Trophoblast cell (in vitro differentiated cells and primary cell): ENCODE data around the gene RASSF1.

ENCODE experiments used
- DNase-seq, 2 donors: peaks; one replicate each; pipeline ENCODE4 v3.0.0-alpha.2; 2016
- H2AFZ ChIP-seq: 2 replicates; pipeline ENCODE4 v1.6.1; 2013; ENCODE audit warnings: low read length, moderate library complexity, mild to moderate bottlenecking; ENCODE audit not compliant: insufficient read depth, poor library complexity
- H2AK5ac ChIP-seq: 2 replicates; pipeline ENCODE4 v1.6.1; 2013; ENCODE audit warnings: mild to moderate bottlenecking, low read length
- H2BK120ac ChIP-seq: 2 replicates; pipeline ENCODE4 v1.6.1; 2013; ENCODE audit warnings: low read length, mild to moderate bottlenecking, moderate library complexity; ENCODE audit not compliant: insufficient read depth, poor library complexity
- H2BK12ac ChIP-seq: 2 replicates; pipeline ENCODE4 v1.6.1; 2013; ENCODE audit warnings: mild to moderate bottlenecking, low read length, moderate library complexity
- H2BK5ac ChIP-seq: 2 replicates; pipeline ENCODE4 v1.6.1; 2013; ENCODE audit warnings: low read length, low read depth, moderate library complexity, mild to moderate bottlenecking; ENCODE audit not compliant: poor library complexity
- H3K14ac ChIP-seq: 2 replicates; pipeline ENCODE4 v1.6.1; 2013; ENCODE audit warnings: mild to moderate bottlenecking, low read length
- H3K18ac ChIP-seq: 2 replicates; pipeline ENCODE4 v1.6.1; 2013; ENCODE audit warnings: mild to moderate bottlenecking, low read length
- H3K23ac ChIP-seq: 2 replicates; pipeline ENCODE4 v1.6.1; 2013; ENCODE audit warnings: low read length
- H3K27ac ChIP-seq: 2 replicates; pipeline ENCODE4 v1.5.1; 2013; ENCODE audit warnings: low read depth, mild to moderate bottlenecking, inconsistent platforms, low read length, moderate library complexity
- H3K27me3 ChIP-seq: 2 replicates; pipeline ENCODE4 v1.6.1; 2013; ENCODE audit warnings: inconsistent platforms, mild to moderate bottlenecking, low read length, moderate library complexity; ENCODE audit not compliant: insufficient read depth
- H3K36me3 ChIP-seq, 2 experiments: 1 replicate in 1 of 2; 2 replicates in 1 of 2; pipeline ENCODE4 v1.6.1; 2013; ENCODE audit warnings: low read length in 2 of 2, mild to moderate bottlenecking in 2 of 2, moderate library complexity in 1 of 2; ENCODE audit not compliant: insufficient read depth in 2 of 2, control insufficient read depth in 1 of 2
- H3K4ac ChIP-seq: 2 replicates; pipeline ENCODE4 v1.6.1; 2013; ENCODE audit warnings: low read depth, mild to moderate bottlenecking, low read length, moderate library complexity
- H3K4me1 ChIP-seq, 2 experiments: 1 replicate in 1 of 2; 2 replicates in 1 of 2; pipeline ENCODE4 v1.6.1; 2013; ENCODE audit warnings: low read length in 2 of 2, mild to moderate bottlenecking in 2 of 2, moderate library complexity in 1 of 2; ENCODE audit not compliant: insufficient read depth in 2 of 2, control insufficient read depth in 1 of 2
- H3K4me2 ChIP-seq: 2 replicates; pipeline ENCODE4 v1.6.1; 2013; ENCODE audit warnings: inconsistent platforms, mild to moderate bottlenecking, low read length, moderate library complexity
- H3K4me3 ChIP-seq: 2 replicates; pipeline ENCODE4 v1.5.1; 2013; ENCODE audit warnings: mild to moderate bottlenecking, low read depth, low read length, inconsistent platforms
- H3K79me1 ChIP-seq: one replicate; pipeline ENCODE4 v1.6.1; 2013; ENCODE audit warnings: low read length
- H3K79me2 ChIP-seq: 2 replicates; pipeline ENCODE4 v1.6.1; 2013; ENCODE audit warnings: low read length, mild to moderate bottlenecking; ENCODE audit not compliant: control insufficient read depth, insufficient read depth, poor library complexity
- H3K9ac ChIP-seq: 2 replicates; pipeline ENCODE4 v1.6.1; 2013; ENCODE audit warnings: mild to moderate bottlenecking, low read length
- H3K9me3 ChIP-seq: 2 replicates; pipeline ENCODE4 v1.6.1; 2013; ENCODE audit warnings: low read depth, mild to moderate bottlenecking, control low read depth, inconsistent platforms, low read length; ENCODE audit not compliant: insufficient read depth
- H4K12ac ChIP-seq: 2 replicates; pipeline ENCODE4 v1.6.1; 2013; ENCODE audit warnings: low read depth, mild to moderate bottlenecking, low read length, moderate library complexity
- H4K8ac ChIP-seq: 2 replicates; pipeline ENCODE4 v1.6.1; 2013; ENCODE audit warnings: low read depth, mild to moderate bottlenecking, low read length, moderate library complexity
- H4K91ac ChIP-seq: one replicate; pipeline ENCODE4 v1.6.1; 2013; ENCODE audit warnings: low read depth, mild to moderate bottlenecking, low read length, moderate library complexity
- WGBS: extraction: QIAGEN DNeasy Blood & Tissue Kit; methylation state at CpG from one replicate; pipeline ENCODE4 v1.1.7; 2013; ENCODE audit warnings: missing lambda C conversion rate; ENCODE audit not compliant: insufficient read length, insufficient coverage; ENCODE audit errors: extremely low coverage; 5-methylcytosine and 5-hydroxymethylcytosine counted together

Gene RASSF1

DNA sequence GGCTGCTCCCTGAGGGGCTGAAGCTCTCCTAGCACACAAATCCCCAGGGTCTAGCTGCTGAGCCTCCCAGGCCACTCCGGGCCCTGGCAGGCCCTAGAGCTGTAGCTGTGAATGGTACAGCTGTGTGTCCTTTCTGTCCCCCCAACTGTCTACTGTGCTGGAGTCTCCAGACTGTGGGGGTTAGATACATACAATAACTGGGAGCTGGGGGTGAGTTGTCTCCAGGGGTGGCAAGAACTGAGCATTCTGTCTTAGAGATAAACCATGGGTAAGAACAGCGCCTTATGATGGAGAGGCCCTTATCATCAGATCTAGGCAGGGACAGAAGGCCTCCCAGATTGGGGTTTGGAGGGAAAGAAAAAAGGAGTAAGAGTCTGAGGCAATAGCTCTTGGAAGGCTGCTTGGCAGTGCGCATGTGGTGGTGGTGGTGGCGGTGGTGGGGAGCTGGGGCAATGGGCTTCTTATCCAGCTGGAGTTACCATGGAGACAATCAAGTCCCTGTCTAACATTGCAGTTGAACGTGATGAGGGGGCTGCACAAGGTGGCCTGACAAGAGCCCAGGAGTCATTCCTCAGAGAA is 13.6 kb upstream of the RASSF1 start:
- H3K4me1 ChIP-seq, result peaks cover 30 to 52% of the 10 kb centered on the region in 2 experiments
- H4K8ac ChIP-seq, result no peak overlapping the region
- H3K9me3 ChIP-seq, result no peaks in the 10 kb centered on the region
- no peak overlapping the region for H2BK120ac ChIP-seq
- H3K27ac ChIP-seq, result no peak overlapping the region
- H3K18ac ChIP-seq, result no peak overlapping the region
- peaks cover 16% of the 10 kb centered on the region for H3K79me2 ChIP-seq
- no peak overlapping the region for H3K9ac ChIP-seq
- peaks cover 9% of the 10 kb centered on the region for H3K79me1 ChIP-seq
- H3K4me3 ChIP-seq, result no peak overlapping the region
- H3K36me3 ChIP-seq, result peaks cover 36 to 47% of the 10 kb centered on the region in 2 experiments
- no peak overlapping the region for H3K23ac ChIP-seq
- H3K14ac ChIP-seq, result no peak overlapping the region
- no peak for DNase-seq
- H2AFZ ChIP-seq, result no peak overlapping the region
- H4K12ac ChIP-seq, result no peak overlapping the region
- H2AK5ac ChIP-seq, result no peak overlapping the region
- no peak overlapping the region for H4K91ac ChIP-seq
- no peak overlapping the region for H2BK12ac ChIP-seq
- H3K27me3 ChIP-seq, result no peaks in the 10 kb centered on the region
- no peak overlapping the region for H2BK5ac ChIP-seq
- no peak overlapping the region for H3K4ac ChIP-seq
- no peak overlapping the region for H3K4me2 ChIP-seq
- no CpG with 5 or more reads among the region's 5 CpGs for WGBS

DNA sequence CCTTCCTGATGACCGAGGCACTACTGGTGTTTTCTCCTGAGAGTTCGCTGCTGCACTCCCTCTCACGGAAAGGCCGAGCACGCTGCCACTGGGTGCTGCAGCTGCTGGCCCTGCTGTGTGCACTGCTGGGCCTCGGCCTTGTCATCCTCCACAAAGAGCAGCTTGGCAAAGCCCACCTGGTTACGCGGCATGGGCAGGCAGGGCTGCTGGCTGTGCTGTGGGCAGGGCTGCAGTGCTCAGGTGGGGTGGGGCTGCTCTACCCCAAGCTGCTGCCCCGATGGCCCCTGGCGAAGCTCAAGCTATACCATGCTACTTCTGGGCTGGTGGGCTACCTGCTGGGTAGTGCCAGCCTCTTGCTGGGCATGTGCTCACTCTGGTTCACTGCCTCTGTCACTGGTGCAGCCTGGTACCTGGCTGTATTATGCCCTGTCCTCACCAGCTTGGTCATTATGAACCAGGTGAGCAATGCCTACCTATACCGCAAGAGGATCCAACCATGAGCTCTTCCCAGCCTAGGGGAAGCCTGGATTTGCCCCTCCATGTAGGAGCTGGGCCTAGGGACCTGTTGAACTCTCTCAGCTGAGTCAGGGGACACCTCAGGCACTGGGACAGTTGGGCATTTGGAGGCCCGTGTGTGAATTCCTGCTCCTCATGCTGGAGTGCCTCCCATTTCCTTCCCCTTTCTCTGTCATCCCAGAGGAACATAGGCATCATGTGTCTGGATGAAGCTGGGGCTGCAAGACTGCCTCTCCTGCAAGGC is 12.8 kb upstream of the RASSF1 start:
- Histone ChIP-seq H3K23ac (no peak overlapping the region), H2AK5ac (no peak overlapping the region), H3K4me3 (no peak overlapping the region), H3K9me3 (no peaks in the 10 kb centered on the region), H2BK120ac (no peak overlapping the region), H2AFZ (no peak overlapping the region), H3K9ac (no peak overlapping the region), H2BK12ac (no peak overlapping the region), H4K91ac (no peak overlapping the region), H3K4me1 (peaks cover 29 to 48% of the 10 kb centered on the region in 2 experiments), H3K36me3 (peaks cover 40 to 53% of the 10 kb centered on the region in 2 experiments), H4K8ac (no peak overlapping the region), H3K4me2 (no peak overlapping the region), H3K79me1 (peaks cover 5% of the 10 kb centered on the region), H3K4ac (no peak overlapping the region), H4K12ac (no peak overlapping the region), H3K27me3 (no peaks in the 10 kb centered on the region), H2BK5ac (no peak overlapping the region), H3K18ac (no peak overlapping the region), H3K14ac (no peak overlapping the region), H3K27ac (no peak overlapping the region), H3K79me2 (peaks cover 9% of the 10 kb centered on the region)
- no CpG with 5 or more reads among the region's 12 CpGs for WGBS
- DNase-seq, result no peak

DNA sequence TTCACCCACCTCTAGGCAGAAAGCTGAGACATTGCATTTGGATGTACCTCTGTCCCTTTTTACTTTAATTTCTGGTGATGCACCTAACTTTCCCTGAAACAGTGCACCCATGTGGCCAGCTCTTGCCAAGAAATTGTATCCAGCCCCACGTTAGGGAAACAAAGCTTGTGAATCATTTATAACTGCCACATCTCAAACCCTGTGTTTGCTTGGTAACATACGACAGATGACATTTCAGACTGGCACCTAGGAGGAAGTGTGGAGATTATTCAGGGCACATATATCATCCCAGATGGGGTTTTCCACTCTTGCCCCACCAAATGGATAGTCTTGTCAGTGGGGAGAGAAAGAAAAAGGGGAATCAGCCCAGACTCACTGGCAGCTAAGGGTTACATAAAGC is 12.1 kb upstream of the RASSF1 start:
- Histone ChIP-seq H4K8ac (no peak overlapping the region), H3K79me1 (peaks cover 5% of the 10 kb centered on the region), H2AFZ (no peak overlapping the region), H3K79me2 (peaks cover 4% of the 10 kb centered on the region), H3K27ac (no peak overlapping the region), H2BK12ac (no peak overlapping the region), H3K18ac (no peak overlapping the region), H3K27me3 (no peaks in the 10 kb centered on the region), H2BK120ac (no peak overlapping the region), H3K4ac (no peak overlapping the region), H2AK5ac (no peak overlapping the region), H2BK5ac (no peak overlapping the region), H4K12ac (no peak overlapping the region), H3K14ac (no peak overlapping the region), H3K4me3 (no peak overlapping the region), H4K91ac (no peak overlapping the region), H3K23ac (no peak overlapping the region), H3K4me1 (peaks cover 22 to 42% of the 10 kb centered on the region in 2 experiments), H3K9me3 (peaks cover 2% of the 10 kb centered on the region), H3K4me2 (no peak overlapping the region), H3K36me3 (peaks cover 44 to 51% of the 10 kb centered on the region in 2 experiments), H3K9ac (no peak overlapping the region)
- DNase-seq, result peak in 1 of 2 donors; percentile 34
- no CpG with 5 or more reads among the region's 2 CpGs for WGBS

DNA sequence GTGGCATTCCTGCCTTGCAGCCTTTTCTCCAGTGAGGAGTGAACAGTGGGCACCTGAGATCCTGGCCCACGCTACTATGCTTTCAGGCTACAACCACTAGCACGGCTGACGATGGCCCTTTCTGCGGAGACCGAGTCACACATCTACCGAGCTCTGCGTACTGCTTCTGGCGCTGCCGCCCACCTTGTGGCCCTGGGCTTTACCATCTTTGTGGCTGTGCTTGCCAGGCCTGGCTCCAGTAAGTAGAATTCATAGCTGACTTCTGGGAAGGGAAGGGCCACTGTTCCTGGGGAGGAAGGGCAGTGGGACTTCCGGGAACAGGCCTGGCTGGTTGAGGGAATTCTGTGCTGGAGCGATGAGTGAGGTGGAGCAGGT is 10.7 kb upstream of the RASSF1 start:
- Histone ChIP-seq H3K79me2 (peaks cover 2% of the 10 kb centered on the region), H3K4me3 (peak overlapping the region; percentile 90), H4K8ac (peak overlapping the region; percentile 16), H3K79me1 (peaks cover 5% of the 10 kb centered on the region), H2BK12ac (no peak overlapping the region), H3K4me2 (peak overlapping the region; percentile 76), H3K4ac (no peak overlapping the region), H2AK5ac (no peak overlapping the region), H4K91ac (no peak overlapping the region), H2BK120ac (no peak overlapping the region), H4K12ac (no peak overlapping the region), H3K27ac (no peak overlapping the region), H3K4me1 (peaks cover 14 to 27% of the 10 kb centered on the region in 2 experiments), H3K18ac (no peak overlapping the region), H3K23ac (no peak overlapping the region), H2BK5ac (no peak overlapping the region), H3K9me3 (peaks cover 2% of the 10 kb centered on the region), H3K27me3 (no peaks in the 10 kb centered on the region), H2AFZ (no peak overlapping the region), H3K14ac (no peak overlapping the region), H3K36me3 (peaks cover 41 to 47% of the 10 kb centered on the region in 2 experiments), H3K9ac (peak overlapping the region; percentile 0)
- no CpG with 5 or more reads among the region's 11 CpGs for WGBS
- DNase-seq, result no peak
